PFSK-1 (cell line): ENCODE measurements around the gene C5.

ENCODE experiments used
- POLR2AphosphoS5 ChIP-seq: IDR thresholded peaks from 2 replicates; pipeline ENCODE4 v1.6.1; 2012; ENCODE audit warnings: low read depth, mild to moderate bottlenecking, control low read depth, low read length, moderate library complexity
- TAF1 ChIP-seq: IDR thresholded peaks from 2 replicates; pipeline ENCODE4 v1.6.1; 2012; ENCODE audit warnings: low read length, control low read depth, borderline replicate concordance; ENCODE audit not compliant: insufficient read depth

DNA sequence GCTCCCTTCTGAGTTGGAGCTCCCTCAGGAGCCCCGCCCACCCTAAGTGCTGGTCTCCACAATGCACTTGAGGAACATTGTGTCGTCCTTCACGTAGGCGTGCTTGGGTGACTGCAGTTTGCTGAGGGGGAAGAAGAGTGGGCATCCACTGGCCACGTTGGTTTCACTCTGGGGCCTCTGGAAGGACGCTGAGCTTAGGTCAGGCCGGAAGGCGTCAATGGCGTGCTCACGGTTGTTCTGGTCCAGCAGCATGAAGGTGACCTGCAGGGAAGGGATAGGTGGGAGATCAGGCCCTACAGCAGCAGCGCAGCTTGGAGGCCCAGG lies 145.1 kb downstream of the C5 start:
- TF ChIP-seq POLR2AphosphoS5 (no peak), TAF1 (no peak)
